Measurements from ENCODE around the gene RABGGTA. TPM values are rescaled to one million over a fixed set of nuclear protein-coding genes. Genes with fewer than 3 reads are reported as not detected.

RABGGTA gene
- total RNA-seq, 6 experiments from 2014 or later = 11.5 to 28.3 (median 15.2) TPM

DNA sequence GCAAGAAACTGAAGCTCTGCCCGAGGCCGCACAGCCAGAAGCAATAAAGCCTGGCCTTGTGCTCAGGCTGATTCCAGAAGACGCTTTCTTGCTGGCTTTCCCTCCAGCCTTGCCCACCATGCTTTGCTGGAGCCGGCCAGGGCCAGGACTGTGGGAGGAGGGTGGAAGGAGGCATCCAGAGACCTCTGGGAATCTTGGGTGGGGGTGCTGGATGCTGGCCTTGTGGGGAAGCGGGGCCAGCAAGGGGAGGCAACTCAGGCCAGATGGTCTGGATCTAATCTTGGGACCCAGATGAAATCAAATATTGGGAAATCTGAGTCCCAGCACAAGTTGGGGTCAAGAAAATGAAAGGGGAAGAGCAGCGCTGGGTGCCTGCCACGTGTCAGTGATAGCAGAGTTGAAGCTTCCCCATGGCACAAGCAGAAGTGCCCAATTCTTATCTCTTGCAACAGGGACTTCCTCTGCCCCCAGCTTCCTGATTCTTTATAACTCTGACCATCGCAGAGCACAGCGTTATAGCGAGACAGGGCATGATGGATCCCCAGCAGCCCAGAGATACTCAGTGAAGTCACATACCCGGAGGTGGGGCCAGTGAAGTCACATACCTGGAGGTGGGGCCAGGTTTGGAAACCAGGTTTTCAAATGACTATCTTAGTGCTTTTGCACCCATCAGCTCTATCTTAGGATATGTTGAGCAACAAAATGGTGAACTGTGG is 6.4 kb upstream of the RABGGTA start:
- H3K4me3 ChIP-seq = no peak overlapping the region
- DNase-seq (no peak), ATAC-seq (peak; percentile 17 to 51 (median 39))
- no peak for TF ChIP-seq CTCF (IDR thresholded peaks at IDR 0.05)
- TF ChIP-seq POLR2A (IDR thresholded peaks at IDR 0.05) = no peak
- intact Hi-C loops (cut with DNase I) = no loop called here
- H3K4me1 ChIP-seq = peaks cover 0 to 13% (median 0%) of the 10 kb centered on the region in 4 donors
- no peaks in the 10 kb centered on the region for H3K9me3 ChIP-seq
- H3K36me3 ChIP-seq = no peaks in the 10 kb centered on the region
- no peak overlapping the region for H3K27ac ChIP-seq
- 58% methylated on average over 7 of the region's 11 CpGs for WGBS (ENCODE audit: insufficient coverage, low coverage, low lambda C conversion rate, missing lambda C conversion rate)
- no peaks in the 10 kb centered on the region for H3K27me3 ChIP-seq

DNA sequence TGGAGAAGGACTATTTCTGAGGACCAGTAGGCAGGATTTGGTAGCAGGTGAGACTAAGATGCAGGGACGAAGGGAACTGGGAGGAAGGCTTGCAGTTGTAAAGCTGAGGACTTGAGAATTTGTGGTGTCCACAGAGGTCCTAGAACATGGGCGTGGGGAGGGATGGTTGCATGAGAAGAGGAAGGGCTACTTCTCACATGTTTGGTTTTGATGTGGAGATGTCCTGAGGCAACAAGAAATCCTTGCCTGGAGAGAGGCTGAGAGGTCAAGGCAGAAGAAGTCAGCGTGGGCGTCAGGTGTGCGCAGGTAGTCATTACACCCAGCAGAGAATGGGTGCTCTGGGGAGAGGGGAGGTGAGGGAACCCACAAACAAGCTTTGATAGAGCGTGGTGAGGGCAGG is 5.7 kb upstream of the RABGGTA start:
- peak in 1 of 4 donors; percentile 3 for ATAC-seq
- H3K4me1 ChIP-seq = peaks cover 0 to 13% (median 0%) of the 10 kb centered on the region in 4 donors

GRCh38 chr14:24274101-24274543 is 2.7 kb upstream of the RABGGTA start:
- Histone ChIP-seq H3K36me3 (peaks cover 0 to 1% (median 0%) of the 10 kb centered on the region in 4 donors), H3K9me3 (no peaks in the 10 kb centered on the region), H3K27me3 (no peaks in the 10 kb centered on the region), H3K4me1 (peaks cover 0 to 13% (median 1%) of the 10 kb centered on the region in 4 donors), H3K27ac (no peak overlapping the region), H3K4me3 (no peak overlapping the region)
- TF ChIP-seq CTCF (IDR thresholded peaks at IDR 0.05) (no peak), POLR2A (IDR thresholded peaks at IDR 0.05) (no peak)
- intact Hi-C loops (cut with DNase I) = no loop called here
- WGBS (ENCODE audit: insufficient coverage, low coverage, low lambda C conversion rate, missing lambda C conversion rate) = 54% methylated on average over 3 of the region's 3 CpGs
- ATAC-seq (no peak), DNase-seq (no peak)

More for the DNA sequence above, 5.7 kb upstream of the RABGGTA start:
- Histone ChIP-seq H3K4me3 (no peak overlapping the region), H3K27ac (no peak overlapping the region), H3K27me3 (no peaks in the 10 kb centered on the region), H3K36me3 (no peaks in the 10 kb centered on the region), H3K9me3 (no peaks in the 10 kb centered on the region)
- intact Hi-C loops (cut with DNase I) = no loop called here
- WGBS (ENCODE audit: insufficient coverage, low coverage, low lambda C conversion rate, missing lambda C conversion rate) = 74% methylated on average over 5 of the region's 6 CpGs
- no peak for TF ChIP-seq POLR2A (IDR thresholded peaks at IDR 0.05)
- DNase-seq = no peak

DNA sequence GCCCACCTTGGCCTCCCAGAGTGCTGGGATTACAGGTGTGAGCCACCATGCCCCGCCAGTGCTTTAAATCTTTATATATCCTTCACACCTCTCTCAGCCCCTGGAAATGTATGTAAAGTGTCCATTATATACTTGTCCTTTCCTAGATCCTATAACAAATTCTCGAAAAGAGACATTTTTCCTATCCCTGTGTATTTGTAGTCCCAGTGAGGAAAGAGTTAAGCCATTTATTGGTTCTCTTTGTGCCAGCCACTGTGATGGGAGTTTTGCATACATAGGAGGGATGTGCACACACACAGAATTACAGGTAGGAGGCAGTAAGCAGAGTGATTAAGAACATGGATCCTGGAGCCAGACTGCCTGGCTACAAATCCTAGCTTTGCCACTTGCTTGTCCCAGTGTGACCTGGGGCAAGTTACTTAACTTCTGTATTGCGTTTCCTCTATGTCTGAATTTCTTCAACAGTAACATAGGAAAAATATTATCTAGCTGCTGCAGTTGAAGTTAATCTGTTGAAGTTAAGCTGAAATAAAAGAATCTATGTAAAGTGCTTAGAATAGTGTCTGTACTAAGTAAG is 2.1 kb upstream of the RABGGTA start:
- WGBS (ENCODE audit: insufficient coverage, low coverage, low lambda C conversion rate, missing lambda C conversion rate) = 31% methylated on average over 3 of the region's 3 CpGs
- Histone ChIP-seq H3K36me3 (peaks cover 0 to 7% (median 0%) of the 10 kb centered on the region in 4 donors), H3K27me3 (no peaks in the 10 kb centered on the region), H3K9me3 (no peaks in the 10 kb centered on the region), H3K4me1 (peaks cover 0 to 13% (median 1%) of the 10 kb centered on the region in 4 donors), H3K27ac (no peak overlapping the region), H3K4me3 (no peak overlapping the region)
- DNase-seq (peak in 1 of 3 donors; percentile 48), ATAC-seq (peak in 1 of 4 donors; percentile 27)
- TF ChIP-seq CTCF (IDR thresholded peaks at IDR 0.05) (peak in 3 of 4 donors; percentile 6 to 35 (median 13)), POLR2A (IDR thresholded peaks at IDR 0.05) (no peak)
- intact Hi-C loops (cut with DNase I) = no loop called here

DNA sequence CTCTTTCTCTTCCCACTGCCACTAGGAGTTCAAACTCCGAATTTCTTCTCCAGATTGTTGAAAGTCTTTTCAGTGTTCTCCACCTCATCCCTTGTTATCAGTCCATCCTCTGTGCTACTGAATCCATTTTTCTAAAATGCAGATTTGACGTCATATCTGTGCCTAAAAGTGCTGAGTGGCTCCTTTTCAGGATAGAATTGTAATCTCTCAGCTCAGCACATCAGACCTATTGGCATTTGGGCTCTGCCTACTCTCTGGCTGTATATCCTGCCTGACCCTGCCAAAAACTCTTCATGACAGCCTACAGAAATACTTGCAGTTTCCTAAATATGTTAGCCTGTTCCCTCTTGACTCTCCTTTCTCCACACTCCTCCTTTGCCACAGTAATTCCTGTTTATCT is 1.1 kb upstream of the RABGGTA start:
- Histone ChIP-seq H3K27ac (peak overlapping the region in 1 of 3 donors; percentile 5), H3K4me1 (peaks cover 0 to 13% (median 1%) of the 10 kb centered on the region in 4 donors), H3K4me3 (no peak overlapping the region), H3K36me3 (peaks cover 0 to 12% (median under 1%) of the 10 kb centered on the region in 4 donors), H3K27me3 (no peaks in the 10 kb centered on the region), H3K9me3 (no peaks in the 10 kb centered on the region)
- 79% methylated on average over 2 of the region's 2 CpGs for WGBS (ENCODE audit: insufficient coverage, low coverage, low lambda C conversion rate, missing lambda C conversion rate)
- TF ChIP-seq POLR2A (IDR thresholded peaks at IDR 0.05) (no peak), CTCF (IDR thresholded peaks at IDR 0.05) (no peak)
- DNase-seq (no peak), ATAC-seq (no peak)
- intact Hi-C loops (cut with DNase I) = no loop called here

All from right lobe of liver (tissue), 6 donors.